ENCODE data around the gene AKR7A2.

GRCh38 chr1:19319196-19319595 lies 7.3 kb upstream of the AKR7A2 start:
- TF ChIP-seq, protein P1, sequence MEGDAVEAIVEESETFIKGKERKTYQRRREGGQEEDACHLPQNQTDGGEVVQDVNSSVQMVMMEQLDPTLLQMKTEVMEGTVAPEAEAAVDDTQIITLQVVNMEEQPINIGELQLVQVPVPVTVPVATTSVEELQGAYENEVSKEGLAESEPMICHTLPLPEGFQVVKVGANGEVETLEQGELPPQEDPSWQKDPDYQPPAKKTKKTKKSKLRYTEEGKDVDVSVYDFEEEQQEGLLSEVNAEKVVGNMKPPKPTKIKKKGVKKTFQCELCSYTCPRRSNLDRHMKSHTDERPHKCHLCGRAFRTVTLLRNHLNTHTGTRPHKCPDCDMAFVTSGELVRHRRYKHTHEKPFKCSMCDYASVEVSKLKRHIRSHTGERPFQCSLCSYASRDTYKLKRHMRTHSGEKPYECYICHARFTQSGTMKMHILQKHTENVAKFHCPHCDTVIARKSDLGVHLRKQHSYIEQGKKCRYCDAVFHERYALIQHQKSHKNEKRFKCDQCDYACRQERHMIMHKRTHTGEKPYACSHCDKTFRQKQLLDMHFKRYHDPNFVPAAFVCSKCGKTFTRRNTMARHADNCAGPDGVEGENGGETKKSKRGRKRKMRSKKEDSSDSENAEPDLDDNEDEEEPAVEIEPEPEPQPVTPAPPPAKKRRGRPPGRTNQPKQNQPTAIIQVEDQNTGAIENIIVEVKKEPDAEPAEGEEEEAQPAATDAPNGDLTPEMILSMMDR (IDR thresholded peaks at IDR 0.05 in 4 of 5, conservative IDR thresholded peaks at IDR 0.05 in 1 of 5): no peak
- no peak for TF ChIP-seq POLR2A (IDR thresholded peaks at IDR 0.05)

Measured in gastrocnemius medialis (tissue), 4 donors.